Transverse colon (tissue), 4 donors: ENCODE data around the gene TMOD3.

Experiments used
- CTCF ChIP-seq, 5 experiments: fragments of 200-600 bp in 3 of 5; fragments of 450-650 bp in 2 of 5; sonication (generic) in 3 of 5; IDR thresholded peaks; 1 replicate in 2 of 5; 2 replicates in 3 of 5; pipeline ENCODE4 v1.5.1; 2016 to 2017; ENCODE audit warnings: antibody characterized with exemption in 5 of 5, inconsistent platforms in 3 of 5, mild to moderate bottlenecking in 2 of 5, moderate library complexity in 1 of 5
- EP300 ChIP-seq: sonication (generic); formaldehyde crosslinking; IDR thresholded peaks from one replicate; pipeline ENCODE4 v1.6.1; 2017; ENCODE audit warnings: antibody characterized with exemption, low read depth
- POLR2A ChIP-seq: fragments of 450-650 bp; IDR thresholded peaks from one replicate; pipeline ENCODE4 v1.6.1; 2016; ENCODE audit warnings: antibody characterized with exemption, mild to moderate bottlenecking, moderate library complexity
- POLR2AphosphoS5 ChIP-seq, 3 donors: sonication (generic); formaldehyde crosslinking; IDR thresholded peaks; one replicate each; pipeline ENCODE4 v1.6.1; 2016; ENCODE audit warnings: antibody characterized with exemption in 3 of 3

GRCh38 chr15:51838270-51838669 is 8.8 kb downstream of the TMOD3 start:
- TF ChIP-seq CTCF (IDR thresholded peaks at IDR 0.05): no peak
- no peak for TF ChIP-seq EP300
- no peak for TF ChIP-seq POLR2A
- no peak for TF ChIP-seq POLR2AphosphoS5 (IDR thresholded peaks at IDR 0.05)
